Calu3 (cell line): Measurements from ENCODE around the gene GPA33. TPM values are rescaled to one million over a fixed set of nuclear protein-coding genes. Genes with fewer than 3 reads are reported as not detected.

Source experiments
- BruUV-seq: library from RNA; stranded (reverse); fragments of 400-500 nt; replicated peaks from 2 replicates; lab custom pipeline; 2021; lab: Mats Ljungman, UMichigan
- CTCF ChIA-PET: fragments of 300-600 bp; sonication (Branson Sonifier 250); formaldehyde crosslinking; loops from one replicate; lab custom pipeline; 2022; ENCODE audit warnings: antibody characterized with exemption; lab: Charles Lee
- DNase-seq: peaks from one replicate; pipeline ENCODE4 v3.0.0; 2022
- H3K27ac Mint-ChIP-seq: one replicate; pipeline ENCODE4 v1.8.0; 2022; ENCODE audit warnings: mixed read lengths; ENCODE audit not compliant: unreplicated experiment
- H3K27me3 Mint-ChIP-seq: one replicate; pipeline ENCODE4 v1.8.0; 2022; ENCODE audit warnings: mixed read lengths; ENCODE audit not compliant: unreplicated experiment
- H3K36me3 Mint-ChIP-seq: one replicate; pipeline ENCODE4 v1.8.0; 2022; ENCODE audit warnings: mild to moderate bottlenecking, moderate library complexity, mixed read lengths; ENCODE audit not compliant: insufficient read depth, unreplicated experiment
- H3K4me1 Mint-ChIP-seq: one replicate; pipeline ENCODE4 v1.8.0; 2022; ENCODE audit warnings: mild to moderate bottlenecking, low read depth, mixed read lengths; ENCODE audit not compliant: unreplicated experiment
- H3K4me3 Mint-ChIP-seq: one replicate; pipeline ENCODE4 v1.8.0; 2022; ENCODE audit warnings: mild to moderate bottlenecking, low read depth, moderate library complexity, mixed read lengths; ENCODE audit not compliant: unreplicated experiment
- H3K9me3 Mint-ChIP-seq: one replicate; pipeline ENCODE4 v1.8.0; 2022; ENCODE audit warnings: low read depth, mixed read lengths; ENCODE audit not compliant: unreplicated experiment
- intact Hi-C: fragments of 100-400 bp; cut with micrococcal nuclease; formaldehyde crosslinking; loops from one replicate; pipeline ENCODE4 v1.10.0; 2022; ENCODE audit not compliant: unreplicated experiment
- total RNA-seq: library from RNA; stranded (reverse); gene quantifications from 2 replicates; pipeline ENCODE4 v1.2.3, GENCODE V29; 2022
- TF ChIP-seq, protein P1 (sequence below): fragments of 200-600 bp; IDR thresholded peaks from one replicate; pipeline ENCODE4 v1.8.0; 2022; ENCODE audit warnings: antibody characterized with exemption; ENCODE audit not compliant: unreplicated experiment

Gene GPA33
- total RNA-seq, 1 experiment from 2014 or later: not detected

DNA sequence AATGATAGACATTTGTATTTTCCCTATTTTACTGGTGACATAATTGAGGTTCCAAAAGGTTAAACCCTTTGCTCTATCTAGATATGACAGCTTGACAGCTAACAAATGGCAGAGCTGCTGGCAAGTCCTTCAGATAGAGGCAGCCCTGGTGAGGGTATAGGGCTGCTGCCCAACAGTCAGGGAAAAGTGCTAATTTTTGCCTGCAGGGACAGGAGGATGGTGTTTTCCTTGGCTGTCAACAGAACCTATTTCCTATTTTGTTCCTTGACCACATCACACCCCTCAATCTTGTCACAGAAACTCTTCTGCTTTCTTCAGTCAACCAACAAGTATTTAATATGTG, 12.3 kb downstream of the GPA33 start:
- no peak overlapping the region for H3K4me3 Mint-ChIP-seq
- no peaks in the 10 kb centered on the region for H3K27me3 Mint-ChIP-seq
- peaks cover 36% of the 10 kb centered on the region for H3K4me1 Mint-ChIP-seq
- TF ChIP-seq, protein P1, sequence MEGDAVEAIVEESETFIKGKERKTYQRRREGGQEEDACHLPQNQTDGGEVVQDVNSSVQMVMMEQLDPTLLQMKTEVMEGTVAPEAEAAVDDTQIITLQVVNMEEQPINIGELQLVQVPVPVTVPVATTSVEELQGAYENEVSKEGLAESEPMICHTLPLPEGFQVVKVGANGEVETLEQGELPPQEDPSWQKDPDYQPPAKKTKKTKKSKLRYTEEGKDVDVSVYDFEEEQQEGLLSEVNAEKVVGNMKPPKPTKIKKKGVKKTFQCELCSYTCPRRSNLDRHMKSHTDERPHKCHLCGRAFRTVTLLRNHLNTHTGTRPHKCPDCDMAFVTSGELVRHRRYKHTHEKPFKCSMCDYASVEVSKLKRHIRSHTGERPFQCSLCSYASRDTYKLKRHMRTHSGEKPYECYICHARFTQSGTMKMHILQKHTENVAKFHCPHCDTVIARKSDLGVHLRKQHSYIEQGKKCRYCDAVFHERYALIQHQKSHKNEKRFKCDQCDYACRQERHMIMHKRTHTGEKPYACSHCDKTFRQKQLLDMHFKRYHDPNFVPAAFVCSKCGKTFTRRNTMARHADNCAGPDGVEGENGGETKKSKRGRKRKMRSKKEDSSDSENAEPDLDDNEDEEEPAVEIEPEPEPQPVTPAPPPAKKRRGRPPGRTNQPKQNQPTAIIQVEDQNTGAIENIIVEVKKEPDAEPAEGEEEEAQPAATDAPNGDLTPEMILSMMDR: no peak
- no TSS peak for BruUV-seq
- no peak for DNase-seq
- no peak overlapping the region for H3K27ac Mint-ChIP-seq
- no peaks in the 10 kb centered on the region for H3K36me3 Mint-ChIP-seq
- peaks cover 10% of the 10 kb centered on the region for H3K9me3 Mint-ChIP-seq
- intact Hi-C loops: no loop called here
- CTCF ChIA-PET: no interaction called here

DNA sequence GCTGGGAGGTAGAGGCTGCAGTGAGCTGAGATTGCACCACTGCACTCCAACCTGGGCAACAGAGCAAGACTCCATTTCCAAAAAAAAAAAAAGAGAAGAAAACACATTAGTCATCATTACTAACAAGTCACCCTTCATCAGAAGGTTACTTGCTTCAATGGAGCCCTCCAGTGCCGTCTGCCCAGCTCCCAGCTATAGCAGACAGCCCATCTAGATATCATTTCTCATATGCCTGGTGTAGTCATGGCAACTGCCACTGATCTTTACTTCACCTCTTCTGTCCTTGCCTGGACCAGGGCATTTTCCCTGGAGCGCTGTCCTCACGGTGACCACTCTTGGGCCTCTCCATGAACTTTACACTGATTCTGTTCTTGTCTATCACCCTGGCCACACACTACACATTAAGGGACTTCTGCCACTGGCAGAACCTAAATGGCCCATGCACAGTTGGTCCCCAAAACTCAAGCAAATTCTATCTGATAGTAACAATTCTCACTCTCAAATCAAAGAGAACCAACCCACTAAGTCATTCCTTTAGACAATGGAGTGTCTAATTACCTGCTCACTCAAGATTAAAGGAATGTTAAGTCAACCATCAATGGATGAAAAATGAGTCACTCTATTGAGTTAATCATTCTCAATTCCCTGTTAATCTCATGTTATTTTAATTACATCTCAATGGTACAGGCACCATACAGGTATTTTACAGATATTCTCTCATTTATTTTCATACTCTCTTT, 12.9 kb downstream of the GPA33 start:
- DNase-seq: no peak
- BruUV-seq: no TSS peak
- peaks cover 36% of the 10 kb centered on the region for H3K4me1 Mint-ChIP-seq
- CTCF ChIA-PET: interaction anchor here (0.6 kb wide), 1 partner anchor 357 kb away, joined by 7 read pairs; no protein-coding TSS in a partner anchor
- intact Hi-C loops: no loop called here
- no peaks in the 10 kb centered on the region for H3K27me3 Mint-ChIP-seq
- H3K36me3 Mint-ChIP-seq: no peaks in the 10 kb centered on the region
- H3K27ac Mint-ChIP-seq: peak overlapping the region; percentile 73
- peak overlapping the region; percentile 8 for H3K4me3 Mint-ChIP-seq
- TF ChIP-seq, protein P1: no peak
- H3K9me3 Mint-ChIP-seq: peaks cover 10% of the 10 kb centered on the region

DNA sequence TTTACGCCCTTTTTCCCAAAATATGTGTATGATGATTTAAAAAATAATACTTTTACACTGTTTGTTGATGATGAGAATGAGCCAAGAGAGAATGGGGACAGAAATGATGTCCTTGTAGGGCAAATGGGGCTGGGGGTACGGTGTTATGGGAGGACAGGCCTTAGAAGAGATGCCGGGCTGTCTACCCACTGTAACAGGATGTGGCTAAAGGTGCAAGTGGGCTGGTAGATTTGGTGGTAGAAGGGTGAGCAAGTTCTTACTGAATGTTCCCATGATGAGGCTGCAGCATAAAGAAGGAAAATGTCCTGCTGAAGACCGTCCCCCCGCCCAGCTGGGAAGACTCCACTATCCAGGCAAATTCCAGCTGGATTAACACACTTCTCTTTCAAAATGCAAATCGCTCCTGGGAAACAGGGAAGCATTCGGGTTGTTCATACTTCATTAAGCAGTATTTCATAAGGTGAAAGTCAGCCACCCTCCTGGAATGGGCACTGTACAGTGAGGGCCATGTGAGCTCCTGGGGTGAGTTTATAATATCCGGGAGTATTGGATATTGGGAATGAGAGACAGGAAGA, 14.0 kb downstream of the GPA33 start:
- intact Hi-C loops: no loop called here
- no peak for DNase-seq
- H3K27ac Mint-ChIP-seq: no peak overlapping the region
- peaks cover 36% of the 10 kb centered on the region for H3K4me1 Mint-ChIP-seq
- H3K27me3 Mint-ChIP-seq: no peaks in the 10 kb centered on the region
- TF ChIP-seq, protein P1: no peak
- CTCF ChIA-PET: interaction anchor here (0.6 kb wide), 1 partner anchor 358 kb away, joined by 7 read pairs; no protein-coding TSS in a partner anchor
- H3K4me3 Mint-ChIP-seq: no peak overlapping the region
- no peaks in the 10 kb centered on the region for H3K36me3 Mint-ChIP-seq
- no TSS peak for BruUV-seq
- peaks cover 6% of the 10 kb centered on the region for H3K9me3 Mint-ChIP-seq

DNA sequence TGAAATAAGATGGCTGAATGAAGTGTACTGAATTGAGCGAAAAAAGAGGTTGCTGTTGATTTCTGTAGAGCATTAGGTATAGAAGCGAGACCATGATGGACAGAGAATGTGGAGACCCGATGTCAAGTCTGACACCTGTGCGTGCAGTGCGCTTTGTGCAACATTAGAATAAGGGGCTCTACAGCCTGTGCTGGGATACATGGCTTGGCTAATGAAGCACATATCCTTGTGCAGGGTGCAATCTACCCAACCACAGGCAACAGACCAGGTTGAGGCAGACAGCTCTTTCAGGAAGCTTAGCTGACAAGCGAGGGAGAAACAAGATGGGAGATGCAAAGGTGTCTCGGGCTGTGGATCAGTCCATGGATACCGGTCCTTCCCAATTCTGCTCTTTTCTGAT, 18.9 kb downstream of the GPA33 start:
- no TSS peak for BruUV-seq
- H3K27ac Mint-ChIP-seq: no peak overlapping the region
- peaks cover 3% of the 10 kb centered on the region for H3K9me3 Mint-ChIP-seq
- peaks cover 5% of the 10 kb centered on the region for H3K36me3 Mint-ChIP-seq
- CTCF ChIA-PET: no interaction called here
- DNase-seq: no peak
- intact Hi-C loops: no loop called here
- H3K4me3 Mint-ChIP-seq: no peak overlapping the region
- no peaks in the 10 kb centered on the region for H3K27me3 Mint-ChIP-seq
- peaks cover 14% of the 10 kb centered on the region for H3K4me1 Mint-ChIP-seq
- TF ChIP-seq, protein P1: no peak
